Breast epithelium (tissue), 4 donors: Measurements from ENCODE around the gene ADARB2. TPM values are rescaled to one million over a fixed set of nuclear protein-coding genes. Genes with fewer than 3 reads are reported as not detected.

Experiments
- DNase-seq, 2 donors: peaks; one replicate each; pipeline ENCODE4 v3.0.0-alpha.2; 2019; ENCODE audit warnings: low spot score in 2 of 2
- H3K27ac ChIP-seq, 2 donors: fragments of 200-600 bp; sonication (generic) in 1 of 2; one replicate each; pipeline ENCODE4 v1.5.1; 2016 to 2019; ENCODE audit warnings: mild to moderate bottlenecking in 1 of 2
- H3K27me3 ChIP-seq, 2 donors: fragments of 200-600 bp; sonication (generic) in 1 of 2; one replicate each; pipeline versions ENCODE4 v1.5.1 to v1.6.0; 2017 to 2019; ENCODE audit warnings: control low read depth in 1 of 2, mild to moderate bottlenecking in 1 of 2
- H3K36me3 ChIP-seq: fragments of 200-600 bp; one replicate; pipeline ENCODE4 v1.5.1; 2019
- H3K4me1 ChIP-seq, 2 donors: fragments of 200-600 bp; sonication (generic); one replicate each; pipeline ENCODE4 v1.5.1; 2016 to 2019; ENCODE audit warnings: control low read depth in 1 of 2
- H3K4me3 ChIP-seq, 3 donors: fragments of 200-600 bp; sonication (generic); 1 replicate in 2 of 3; 2 replicates in 1 of 3; pipeline ENCODE4 v1.5.1; 2016 to 2019; ENCODE audit warnings: mild to moderate bottlenecking in 3 of 3, moderate library complexity in 2 of 3
- H3K9me3 ChIP-seq, 2 donors: fragments of 200-600 bp; sonication (generic) in 1 of 2; one replicate each; pipeline ENCODE4 v1.5.1; 2016 to 2019; ENCODE audit warnings: control low read depth in 1 of 2
- CTCF ChIP-seq, 3 donors: fragments of 450-650 bp; IDR thresholded peaks; one replicate each; pipeline ENCODE4 v1.5.1; 2016 to 2017; ENCODE audit warnings: antibody characterized with exemption in 3 of 3, mild to moderate bottlenecking in 3 of 3, moderate library complexity in 3 of 3
- POLR2A ChIP-seq: fragments of 450-650 bp; IDR thresholded peaks from one replicate; pipeline ENCODE4 v1.6.1; 2016; ENCODE audit warnings: antibody characterized with exemption, mild to moderate bottlenecking, moderate library complexity
- POLR2AphosphoS5 ChIP-seq, 3 donors: sonication (generic); formaldehyde crosslinking; IDR thresholded peaks; one replicate each; pipeline ENCODE4 v1.6.1; 2017; ENCODE audit warnings: antibody characterized with exemption in 3 of 3
- intact Hi-C: fragments of 100-400 bp; cut with DNase I; formaldehyde crosslinking; loops from one replicate; pipeline ENCODE4 v1.15.1; 2023; ENCODE audit warnings: low total_unique reads
- total RNA-seq, 3 donors: library from RNA; depleted of rRNA; stranded (reverse); fragments of >200 nt; gene quantifications; one replicate each; pipeline ENCODE4 v1.1.0, GENCODE V29; 2016

Gene ADARB2
- total RNA-seq, 3 donors from 2014 or later: 0.32 to 3.9 (median 2.0) TPM

- Histone ChIP-seq H3K4me1 (no peaks in the 10 kb centered on the region), H3K4me3 (no peak overlapping the region), H3K27me3 (peaks cover 0 to 11% of the 10 kb centered on the region in 2 donors), H3K36me3 (no peaks in the 10 kb centered on the region), H3K9me3 (no peaks in the 10 kb centered on the region), H3K27ac (no peak overlapping the region)
- intact Hi-C loops: no loop called here
- no peak for TF ChIP-seq CTCF (IDR thresholded peaks at IDR 0.05)
- TF ChIP-seq POLR2A: no peak
- TF ChIP-seq POLR2AphosphoS5 (IDR thresholded peaks at IDR 0.05): no peak
- DNase-seq: no peak
Measured at GRCh38 chr10:1297566-1298301, 439.6 kb downstream of the ADARB2 start.

DNA sequence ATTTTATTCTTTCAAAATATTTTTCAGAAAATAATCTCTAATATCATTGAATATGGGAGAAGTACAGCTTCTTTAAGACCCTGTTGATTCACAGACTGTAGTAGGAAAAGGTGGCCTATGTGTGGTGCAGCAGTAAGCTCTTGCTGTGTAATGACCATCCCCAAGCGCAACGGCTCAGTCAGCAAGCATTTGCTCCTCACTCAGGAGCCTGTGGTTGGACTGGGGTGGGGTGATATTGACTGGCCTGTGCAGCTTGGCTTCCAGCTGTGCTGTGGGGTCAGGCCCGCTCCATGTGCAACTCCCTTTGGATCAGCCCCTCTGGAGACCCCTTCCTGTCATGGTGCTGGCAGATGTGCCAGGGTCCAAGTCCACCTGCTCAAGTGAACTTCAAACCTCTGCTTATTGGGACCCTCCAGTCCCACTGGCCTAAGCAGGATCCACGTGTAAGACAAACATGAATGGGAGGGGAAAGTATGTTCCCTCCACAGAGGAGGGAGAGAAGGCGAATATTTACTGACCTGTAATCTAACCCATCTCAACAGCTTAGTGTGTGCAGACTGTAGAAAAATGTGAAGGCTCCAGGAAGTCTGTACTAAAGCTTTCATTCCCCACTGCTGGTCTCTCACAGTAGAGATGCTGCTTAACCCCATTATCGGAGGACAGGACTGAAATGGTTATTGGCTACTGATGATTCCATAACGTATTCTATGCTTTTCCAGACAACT is 441.4 kb downstream of the ADARB2 start:
- intact Hi-C loops: no loop called here
- H3K4me3 ChIP-seq: no peak overlapping the region
- no peak for DNase-seq

DNA sequence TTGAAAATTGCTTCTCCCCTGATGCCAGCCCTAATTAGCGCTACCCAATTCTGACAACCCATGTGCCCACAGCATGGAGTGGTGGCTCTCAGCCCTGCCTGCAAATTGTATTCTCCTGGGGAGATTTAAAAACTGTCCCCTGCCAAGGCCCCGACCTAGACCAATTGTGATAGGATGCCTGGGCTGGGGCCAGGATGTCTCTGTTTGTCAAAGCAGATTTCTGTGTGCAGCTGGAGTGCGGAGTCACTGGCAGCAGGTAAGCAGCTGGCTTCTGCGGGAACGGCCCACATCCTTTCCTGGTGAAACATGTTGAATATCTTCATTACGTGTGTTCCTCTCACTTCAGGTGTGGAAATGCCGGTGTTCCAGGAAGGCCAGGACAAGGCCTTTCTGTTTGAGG is 442.6 kb downstream of the ADARB2 start:
- Histone ChIP-seq H3K9me3 (no peaks in the 10 kb centered on the region), H3K27ac (no peak overlapping the region), H3K4me1 (no peaks in the 10 kb centered on the region), H3K4me3 (no peak overlapping the region), H3K27me3 (peaks cover 0 to 17% of the 10 kb centered on the region in 2 donors), H3K36me3 (no peaks in the 10 kb centered on the region)
- intact Hi-C loops: loop anchor here (5.0 kb wide), 1 partner anchor 903 kb away; no protein-coding TSS in a partner anchor
- DNase-seq: no peak
- TF ChIP-seq POLR2A (no peak), CTCF (IDR thresholded peaks at IDR 0.05) (no peak), POLR2AphosphoS5 (IDR thresholded peaks at IDR 0.05) (no peak)

More for the DNA sequence above, 441.4 kb downstream of the ADARB2 start:
- Histone ChIP-seq H3K27me3 (peaks cover 0 to 17% of the 10 kb centered on the region in 2 donors), H3K27ac (no peak overlapping the region), H3K36me3 (no peaks in the 10 kb centered on the region), H3K9me3 (no peaks in the 10 kb centered on the region), H3K4me1 (no peaks in the 10 kb centered on the region)
- TF ChIP-seq CTCF (IDR thresholded peaks at IDR 0.05): no peak
- no peak for TF ChIP-seq POLR2A
- TF ChIP-seq POLR2AphosphoS5 (IDR thresholded peaks at IDR 0.05): no peak

- H3K9me3 ChIP-seq: no peaks in the 10 kb centered on the region
- H3K27ac ChIP-seq: no peak overlapping the region
- TF ChIP-seq CTCF (IDR thresholded peaks at IDR 0.05): no peak
- no peak for TF ChIP-seq POLR2A
- TF ChIP-seq POLR2AphosphoS5 (IDR thresholded peaks at IDR 0.05): no peak
- H3K4me3 ChIP-seq: no peak overlapping the region
- H3K4me1 ChIP-seq: no peaks in the 10 kb centered on the region
- intact Hi-C loops: loop anchor here (5.0 kb wide), 1 partner anchor 903 kb away; no protein-coding TSS in a partner anchor
- H3K27me3 ChIP-seq: peaks cover 0 to 17% of the 10 kb centered on the region in 2 donors
- DNase-seq: no peak
- H3K36me3 ChIP-seq: no peaks in the 10 kb centered on the region
Measured at GRCh38 chr10:1293636-1294435, 443.5 kb downstream of the ADARB2 start.
